PC-9 (cell line): ENCODE data around the gene MAGI1. TPM values are rescaled to one million over a fixed set of nuclear protein-coding genes. Genes with fewer than 3 reads are reported as not detected.
"Not testable (repeated sequence)": the region's sequence is repeated elsewhere in the genome, so short reads cannot be mapped to it uniquely, and the experiment has no call there.

ENCODE experiments used
- BruUV-seq: library from RNA; stranded (reverse); fragments of 400-500 nt; replicated peaks from 2 replicates; lab custom pipeline; 2021; lab: Mats Ljungman, UMichigan
- CTCF ChIA-PET: fragments of 300-600 bp; sonication (Branson Sonifier 250); formaldehyde crosslinking; loops from one replicate; lab custom pipeline; 2022; ENCODE audit warnings: antibody characterized with exemption; lab: Charles Lee
- POLR2A ChIA-PET: fragments of 300-600 bp; sonication (Branson Sonifier 250); formaldehyde crosslinking; loops from one replicate; lab custom pipeline; 2022; ENCODE audit warnings: antibody characterized with exemption; ENCODE audit not compliant: unreplicated experiment; lab: Charles Lee
- DNase-seq, 2 experiments: peaks; one replicate each; pipeline versions ENCODE4 v3.0.0 to v3.0.0-alpha.2; 2015 to 2022; ENCODE audit warnings: mixed read lengths in 1 of 2
- H2AFZ ChIP-seq: fragments of 200-600 bp; sonication (generic); 2 replicates; pipeline ENCODE4 v1.8.1; 2017; ENCODE audit warnings: antibody characterized with exemption
- H3F3A ChIP-seq: fragments of 200-600 bp; sonication (generic); 2 replicates; pipeline ENCODE4 v1.8.1; 2017; ENCODE audit warnings: antibody characterized with exemption, mild to moderate bottlenecking, low read depth; ENCODE audit not compliant: insufficient read depth
- H3K27ac ChIP-seq: fragments of 200-600 bp; sonication (generic); 2 replicates; pipeline ENCODE4 v1.6.1; 2016; ENCODE audit warnings: mixed run types
- H3K27me3 ChIP-seq: fragments of 200-600 bp; sonication (generic); 2 replicates; pipeline ENCODE4 v1.6.1; 2016; ENCODE audit warnings: low read depth, mixed run types; ENCODE audit not compliant: insufficient read depth
- H3K36me3 ChIP-seq: fragments of 200-600 bp; sonication (generic); 2 replicates; pipeline ENCODE4 v1.6.1; 2016; ENCODE audit warnings: low read depth, mixed run types
- H3K4me1 ChIP-seq: fragments of 200-600 bp; sonication (generic); replicated peaks from 2 replicates; pipeline ENCODE4 v1.6.1; 2016; ENCODE audit warnings: mixed run types; ENCODE audit not compliant: insufficient read depth
- H3K4me2 ChIP-seq: fragments of 200-600 bp; sonication (generic); 2 replicates; pipeline ENCODE4 v1.6.1; 2017; ENCODE audit warnings: mixed run types
- H3K4me3 ChIP-seq: fragments of 200-600 bp; sonication (generic); 2 replicates; pipeline ENCODE4 v1.6.1; 2016; ENCODE audit warnings: mixed run types
- H3K79me2 ChIP-seq: fragments of 200-600 bp; sonication (generic); 2 replicates; pipeline ENCODE4 v1.6.1; 2017; ENCODE audit warnings: low read depth, mixed run types
- H3K9me2 ChIP-seq: fragments of 200-600 bp; sonication (generic); 2 replicates; pipeline ENCODE4 v1.8.1; 2017; ENCODE audit warnings: mild to moderate bottlenecking; ENCODE audit not compliant: insufficient read depth
- H3K9me3 ChIP-seq: fragments of 200-600 bp; sonication (generic); 2 replicates; pipeline ENCODE4 v1.8.1; 2016; ENCODE audit warnings: low read depth; ENCODE audit not compliant: insufficient read depth
- H4K20me1 ChIP-seq: fragments of 200-600 bp; sonication (generic); 2 replicates; pipeline ENCODE4 v1.8.1; 2017; ENCODE audit not compliant: insufficient read depth
- CTCF ChIP-seq: fragments of 200-600 bp; sonication (generic); conservative IDR thresholded peaks from 2 replicates; pipeline ENCODE4 v1.6.1; 2017; ENCODE audit warnings: mixed run types, antibody characterized with exemption, mild to moderate bottlenecking, moderate library complexity
- EZH2 ChIP-seq: fragments of 200-600 bp; sonication (generic); IDR thresholded peaks from 2 replicates; pipeline ENCODE4 v1.8.0; 2017; ENCODE audit warnings: antibody characterized with exemption, low read depth
- intact Hi-C: fragments of 100-400 bp; cut with micrococcal nuclease; formaldehyde crosslinking; loops from one replicate; pipeline ENCODE4 v1.10.0; 2022; ENCODE audit not compliant: unreplicated experiment
- total RNA-seq: library from RNA; stranded (reverse); gene quantifications from 2 replicates; pipeline ENCODE4 v1.2.3, GENCODE V29; 2021

The MAGI1 gene
- total RNA-seq, 1 experiment from 2014 or later: 23.3 TPM

GRCh38 chr3:65861718-65862117 is 177.0 kb downstream of the MAGI1 start:
- no TSS peak for BruUV-seq
- DNase-seq: no peak
- peaks cover 8% of the 10 kb centered on the region; the same call in 1 of the 2 replicates for H3K4me1 ChIP-seq
- ChIA-PET CTCF (no interaction called here), POLR2A (interaction anchor here (0.6 kb wide), 2 partner anchors 10 to 65 kb away, joined by 3 to 7 read pairs; no protein-coding TSS in a partner anchor)
- H2AFZ ChIP-seq: no peak overlapping the region
- no peaks in the 10 kb centered on the region for H3K9me2 ChIP-seq
- no peaks in the 10 kb centered on the region for H4K20me1 ChIP-seq
- intact Hi-C loops: no loop called here
- no peaks in the 10 kb centered on the region for H3K36me3 ChIP-seq
- H3K9me3 ChIP-seq: no peaks in the 10 kb centered on the region
- TF ChIP-seq EZH2 (no peak), CTCF (no peak)
- no peaks in the 10 kb centered on the region for H3K27me3 ChIP-seq
- 0 out of 2 replicates have a peak, but pooled peaks cover 4% of the 10 kb centered on the region for H3K79me2 ChIP-seq
- no peak overlapping the region for H3K4me3 ChIP-seq
- H3K27ac ChIP-seq: no peak overlapping the region
- no peak overlapping the region for H3K4me2 ChIP-seq
- peaks cover 4% of the 10 kb centered on the region; the same call in 1 of the 2 replicates for H3F3A ChIP-seq

GRCh38 chr3:65859612-65860011 is 179.1 kb downstream of the MAGI1 start:
- H3K27me3 ChIP-seq, H3K4me2 ChIP-seq, BruUV-seq, H3K9me3 ChIP-seq, POLR2A ChIA-PET, CTCF ChIA-PET, H3K79me2 ChIP-seq, DNase-seq, H3K9me2 ChIP-seq, H2AFZ ChIP-seq, H3K27ac ChIP-seq, H3K36me3 ChIP-seq, H4K20me1 ChIP-seq, H3K4me3 ChIP-seq: not testable (repeated sequence)
- peaks cover 26% of the 10 kb centered on the region for H3K4me1 ChIP-seq
- H3F3A ChIP-seq: peaks cover 11% of the 10 kb centered on the region
- intact Hi-C loops: loop anchor here (5.0 kb wide), 2 partner anchors 93 to 178 kb away; partner anchors contain the start of gene MAGI1

- no TSS peak for BruUV-seq
- no peak for DNase-seq
- intact Hi-C loops: loop anchor here (5.0 kb wide), 2 partner anchors 94 to 179 kb away; partner anchors contain the start of gene MAGI1
- TF ChIP-seq EZH2 (no peak), CTCF (no peak)
- Histone ChIP-seq H3K27me3 (no peaks in the 10 kb centered on the region), H4K20me1 (no peaks in the 10 kb centered on the region), H3K4me2 (no peak overlapping the region), H3K9me2 (no peaks in the 10 kb centered on the region), H3K9me3 (no peaks in the 10 kb centered on the region), H2AFZ (no peak overlapping the region), H3K4me3 (no peak overlapping the region), H3K79me2 (0 out of 2 replicates have a peak, but pooled peaks cover 5% of the 10 kb centered on the region), H3F3A (peaks cover 17% of the 10 kb centered on the region), H3K27ac (no peak overlapping the region), H3K4me1 (peaks cover 35% of the 10 kb centered on the region), H3K36me3 (no peaks in the 10 kb centered on the region)
- ChIA-PET POLR2A (no interaction called here), CTCF (no interaction called here)
Observed at GRCh38 chr3:65858749-65859148, 180.0 kb downstream of the MAGI1 start.

GRCh38 chr3:65857327-65857726 is 181.4 kb downstream of the MAGI1 start:
- Histone ChIP-seq H3K27ac (no peak overlapping the region), H3K4me3 (no peak overlapping the region), H3K4me1 (peaks cover 44% of the 10 kb centered on the region), H3K9me3 (no peaks in the 10 kb centered on the region), H3K79me2 (0 out of 2 replicates have a peak, but pooled peaks cover 12% of the 10 kb centered on the region), H3F3A (peaks cover 21% of the 10 kb centered on the region), H3K27me3 (no peaks in the 10 kb centered on the region), H3K9me2 (no peaks in the 10 kb centered on the region), H2AFZ (no peak overlapping the region), H3K4me2 (no peak overlapping the region), H4K20me1 (no peaks in the 10 kb centered on the region), H3K36me3 (no peaks in the 10 kb centered on the region)
- intact Hi-C loops: loop anchor here (5.0 kb wide), 2 partner anchors 95 to 180 kb away; partner anchors contain the start of gene MAGI1
- DNase-seq: no peak
- ChIA-PET POLR2A (no interaction called here), CTCF (no interaction called here)
- TF ChIP-seq EZH2 (no peak), CTCF (no peak)
- no TSS peak for BruUV-seq
